K562 (cell line): ENCODE data around the gene PLXNB2. TPM values are rescaled to one million over a fixed set of nuclear protein-coding genes. Genes with fewer than 3 reads are reported as not detected.

Experiments
- E2F8 ChIP-seq: fragments of 450-650 bp; IDR thresholded peaks from 2 replicates; pipeline ENCODE4 v1.7.1; 2018; ENCODE audit warnings: mild to moderate bottlenecking, low read depth; ENCODE audit not compliant: partially characterized antibody
- HDAC1 ChIP-seq, 2 experiments: fragments of 450-650 bp; IDR thresholded peaks; 2 replicates each; pipeline ENCODE4 v1.6.1; 2016 to 2017; ENCODE audit warnings: inconsistent platforms in 1 of 2, mild to moderate bottlenecking in 1 of 2, moderate library complexity in 1 of 2
- HNRNPLL ChIP-seq: fragments of 200-400 bp; formaldehyde crosslinking; IDR thresholded peaks from 2 replicates; pipeline ENCODE4 v1.6.1; 2017; ENCODE audit warnings: low read length, low read depth, mild to moderate bottlenecking; ENCODE audit not compliant: poor library complexity, severe bottlenecking
- KHSRP ChIP-seq: fragments of 450-650 bp; IDR thresholded peaks from 2 replicates; pipeline ENCODE4 v1.6.1; 2017
- KLF10 ChIP-seq: fragments of 250-450 bp; sonication (Bioruptor Pico); IDR thresholded peaks from 2 replicates; pipeline ENCODE4 v1.6.1; 2021; ENCODE audit warnings: matching md5 sums
- NCOA4 ChIP-seq: fragments of 450-650 bp; IDR thresholded peaks from 2 replicates; pipeline ENCODE4 v1.6.1; 2018; ENCODE audit warnings: mild to moderate bottlenecking; ENCODE audit not compliant: partially characterized antibody
- PKNOX1 ChIP-seq: fragments of 450-650 bp; IDR thresholded peaks from 2 replicates; pipeline ENCODE4 v1.6.1; 2016
- POLR2AphosphoS5 ChIP-seq: IDR thresholded peaks from 2 replicates; pipeline ENCODE4 v1.6.1; 2011; ENCODE audit warnings: mild to moderate bottlenecking, low read depth, low read length, moderate library complexity; ENCODE audit not compliant: control insufficient read depth, insufficient read depth
- POLR2G ChIP-seq: fragments of 200-400 bp; formaldehyde crosslinking; IDR thresholded peaks from 2 replicates; pipeline ENCODE4 v1.6.1; 2017; ENCODE audit warnings: low read depth, mild to moderate bottlenecking, antibody characterized with exemption, low read length, moderate library complexity
- PRDM10 ChIP-seq: fragments of 450-650 bp; IDR thresholded peaks from 2 replicates; pipeline ENCODE4 v1.6.1; 2018; ENCODE audit not compliant: partially characterized antibody
- PRMT5 ChIP-seq: sonication (generic); formaldehyde crosslinking; IDR thresholded peaks from 2 replicates; pipeline ENCODE4 v1.5.0; 2020; ENCODE audit warnings: missing genetic modification reagents
- RCOR1 ChIP-seq, 2 experiments: IDR thresholded peaks; 2 replicates each; pipeline ENCODE4 v1.6.1; 2012; ENCODE audit warnings: low read depth in 2 of 2, low read length in 2 of 2, borderline replicate concordance in 1 of 2, improper control_type of control experiment in 1 of 2
- RFX7 ChIP-seq: fragments of 250-450 bp; sonication (Bioruptor Pico); IDR thresholded peaks from 2 replicates; pipeline ENCODE4 v1.5.1; 2021; ENCODE audit warnings: mild to moderate bottlenecking
- SLC30A9 ChIP-seq: fragments of 250-450 bp; sonication (Bioruptor Pico); IDR thresholded peaks from 2 replicates; pipeline ENCODE4 v1.8.0; 2022; ENCODE audit warnings: mild to moderate bottlenecking, moderate library complexity
- SMARCA5 ChIP-seq: fragments of 450-650 bp; IDR thresholded peaks from 2 replicates; pipeline ENCODE4 v1.6.1; 2016
- SNIP1 ChIP-seq: fragments of 450-650 bp; IDR thresholded peaks from 2 replicates; pipeline ENCODE4 v1.7.1; 2017; ENCODE audit warnings: low read depth, mild to moderate bottlenecking
- ZNF175 ChIP-seq: fragments of 200-800 bp; sonication (Bioruptor generic); IDR thresholded peaks from 2 replicates; pipeline ENCODE4 v1.6.1; 2016; ENCODE audit warnings: low read depth, mild to moderate bottlenecking, missing genetic modification characterization, missing compliant biosample characterization
- ZNF444 ChIP-seq: fragments of 250-450 bp; sonication (Bioruptor Pico); IDR thresholded peaks from 2 replicates; pipeline ENCODE4 v1.4.0; 2020; ENCODE audit warnings: mild to moderate bottlenecking, moderate library complexity
- ZNF57 ChIP-seq: fragments of 450-650 bp; formaldehyde crosslinking; IDR thresholded peaks from 2 replicates; pipeline ENCODE4 v1.4.0; 2020; ENCODE audit warnings: mild to moderate bottlenecking, moderate library complexity
- polyA plus RNA-seq, 8 experiments: library from polyadenylated mRNA; depleted of rRNA in 4 of 8; stranded (reverse) in 5 of 8; unstranded in 3 of 8; fragments of >200 nt; fragmentation: Nextera tagmentation in 2 of 8; fragmentation: Illumina TruSeq in 1 of 8; extraction: Ambion mirVana in 2 of 8; extraction: Trizol in 1 of 8; gene quantifications; 2 replicates each; pipeline versions ENCODE4 v1.2.1 to v1.2.3, GENCODE V29; 2011 to 2014; ENCODE audit warnings: inconsistent platforms in 1 of 8, missing spikeins in 1 of 8
- total RNA-seq, 7 experiments: library from RNA; depleted of rRNA in 6 of 7; stranded (reverse); fragments of >200 nt in 6 of 7; fragmentation: Illumina TruSeq in 2 of 7; extraction: Trizol in 2 of 7; gene quantifications; 2 replicates each; pipeline versions ENCODE4 v1.2.1 to v1.2.3, GENCODE V29; 2011 to 2021; ENCODE audit warnings: low replicate concordance in 1 of 7
- TF ChIP-seq, protein P1 (sequence below): fragments of 250-450 bp; sonication (Bioruptor Pico); IDR thresholded peaks from 2 replicates; pipeline ENCODE4 v1.4.0; 2020

PLXNB2 gene
- total and polyA plus RNA-seq, 9 of the 15 experiments (the other 6 are each of a cell fraction or from before 2014, with no cell fraction given) = 0.15 to 45.1 (median 13.6) TPM

DNA sequence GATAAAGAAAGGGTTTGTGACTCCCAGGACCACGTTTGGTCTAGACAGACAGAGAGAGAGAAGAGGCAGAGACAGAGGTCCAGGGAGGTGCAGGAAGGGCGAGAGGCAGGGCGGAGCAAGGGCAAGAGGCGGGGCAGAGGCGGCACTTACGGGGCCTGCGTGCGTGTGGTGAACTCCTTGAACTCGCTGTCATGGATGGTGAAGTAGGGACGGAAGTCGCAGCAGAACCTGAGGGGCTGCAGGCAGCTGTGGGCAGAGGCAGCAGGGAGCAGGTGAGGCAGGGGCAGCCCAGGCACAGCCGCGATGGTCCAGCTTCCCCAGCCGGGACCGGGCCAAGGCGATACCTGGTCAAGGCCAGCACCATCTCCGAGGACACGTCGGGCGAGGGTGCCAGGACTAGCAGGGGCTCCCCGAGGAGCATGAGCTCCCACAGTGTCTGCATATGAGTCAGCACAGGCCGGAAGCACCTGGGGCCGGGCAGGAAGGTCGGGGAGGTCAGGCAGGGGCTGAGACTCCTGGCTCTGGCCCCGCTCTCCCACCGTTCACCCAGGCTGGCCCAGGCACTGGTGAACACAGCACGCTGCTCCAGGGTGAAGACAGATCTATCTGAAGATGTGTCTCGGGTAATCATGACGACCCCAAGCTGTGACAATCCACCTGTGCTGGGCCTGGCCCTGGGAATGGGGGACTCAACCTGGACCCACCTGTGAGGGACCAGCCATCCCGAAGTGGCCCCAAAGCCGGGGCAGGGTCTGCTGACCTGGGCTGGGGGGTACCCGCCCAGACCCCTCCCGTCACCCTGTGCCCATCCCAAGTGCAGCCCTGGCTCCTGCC lies 7.2 kb upstream of the PLXNB2 start (continued):
- TF ChIP-seq E2F8 (no peak), KHSRP (no peak), PRMT5 (CRISPR knock-in tag) (no peak), HNRNPLL (peak; percentile 56), ZNF444 (CRISPR knock-in tag) (no peak), SNIP1 (no peak), NCOA4 (no peak), KLF10 (no peak), PKNOX1 (peak; percentile 29; the same call in 1 of the 2 replicates), RFX7 (CRISPR knock-in tag) (no peak), SLC30A9 (CRISPR knock-in tag) (no peak), POLR2AphosphoS5 (no peak), RCOR1 (IDR thresholded peaks at IDR 0.05; ENCODE audit: borderline replicate concordance in 1 of 2, low read depth in 2 of 2, low read length in 2 of 2) (0 out of 4 replicates have a peak, but pooled peaks of 1 of the 2 experiments have one; percentile 15), ZNF57 (CRISPR knock-in tag) (no peak), SMARCA5 (no peak), ZNF175 (no peak), PRDM10 (peak; percentile 5), POLR2G (peak; percentile 57), HDAC1 (IDR thresholded peaks at IDR 0.05) (0 out of 4 replicates have a peak, but pooled peaks of 1 of the 2 experiments have one; percentile 20)
- TF ChIP-seq, protein P1, sequence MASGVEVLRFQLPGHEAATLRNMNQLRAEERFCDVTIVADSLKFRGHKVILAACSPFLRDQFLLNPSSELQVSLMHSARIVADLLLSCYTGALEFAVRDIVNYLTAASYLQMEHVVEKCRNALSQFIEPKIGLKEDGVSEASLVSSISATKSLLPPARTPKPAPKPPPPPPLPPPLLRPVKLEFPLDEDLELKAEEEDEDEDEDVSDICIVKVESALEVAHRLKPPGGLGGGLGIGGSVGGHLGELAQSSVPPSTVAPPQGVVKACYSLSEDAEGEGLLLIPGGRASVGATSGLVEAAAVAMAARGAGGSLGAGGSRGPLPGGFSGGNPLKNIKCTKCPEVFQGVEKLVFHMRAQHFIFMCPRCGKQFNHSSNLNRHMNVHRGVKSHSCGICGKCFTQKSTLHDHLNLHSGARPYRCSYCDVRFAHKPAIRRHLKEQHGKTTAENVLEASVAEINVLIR = no peak
